HepG2 (cell line): ENCODE data around the gene DTYMK. TPM values are rescaled to one million over a fixed set of nuclear protein-coding genes. Genes with fewer than 3 reads are reported as not detected.

Source experiments
- BCLAF1 ChIP-seq: fragments of 450-650 bp; IDR thresholded peaks from 2 replicates; pipeline ENCODE4 v1.6.1; 2017; ENCODE audit warnings: mild to moderate bottlenecking
- HDAC1 ChIP-seq: sonication (generic); formaldehyde crosslinking; IDR thresholded peaks from 2 replicates; pipeline ENCODE4 v1.5.1; 2020; ENCODE audit warnings: mild to moderate bottlenecking, missing genetic modification reagents
- MAF1 ChIP-seq: sonication (generic); formaldehyde crosslinking; IDR thresholded peaks from 2 replicates; pipeline ENCODE4 v1.5.0; 2020; ENCODE audit warnings: missing genetic modification reagents, borderline replicate concordance
- MED1 ChIP-seq: sonication (generic); formaldehyde crosslinking; IDR thresholded peaks from 2 replicates; pipeline ENCODE4 v1.4.0; 2020; ENCODE audit warnings: missing genetic modification reagents
- RAD51 ChIP-seq: fragments of 450-650 bp; IDR thresholded peaks from 2 replicates; pipeline ENCODE4 v1.6.1; 2016; ENCODE audit warnings: borderline replicate concordance
- RFX5 ChIP-seq: IDR thresholded peaks from 2 replicates; pipeline ENCODE4 v1.6.1; 2011; ENCODE audit warnings: low read depth, low read length, improper control_type of control experiment
- RFXAP ChIP-seq: sonication (generic); formaldehyde crosslinking; IDR thresholded peaks from 2 replicates; pipeline ENCODE4 v1.4.0; 2020; ENCODE audit warnings: missing genetic modification reagents, borderline replicate concordance
- RORA ChIP-seq: sonication (generic); formaldehyde crosslinking; IDR thresholded peaks from 2 replicates; pipeline ENCODE4 v1.5.0; 2020; ENCODE audit warnings: mild to moderate bottlenecking, missing genetic modification reagents, moderate library complexity
- SYNCRIP ChIP-seq: fragments of 200-400 bp; formaldehyde crosslinking; IDR thresholded peaks from 2 replicates; pipeline ENCODE4 v1.6.1; 2018; ENCODE audit warnings: mild to moderate bottlenecking, low read depth, low read length; ENCODE audit not compliant: insufficient read depth
- TRIM24 ChIP-seq: sonication (generic); formaldehyde crosslinking; IDR thresholded peaks from 2 replicates; pipeline ENCODE4 v1.8.0; 2022; ENCODE audit warnings: mild to moderate bottlenecking, missing genetic modification reagents
- ZBTB33 ChIP-seq: sonication (generic); formaldehyde crosslinking; IDR thresholded peaks from 2 replicates; pipeline ENCODE4 v1.4.0; 2020; ENCODE audit warnings: missing genetic modification reagents
- ZFP36L2 ChIP-seq: sonication (generic); formaldehyde crosslinking; IDR thresholded peaks from 2 replicates; pipeline ENCODE4 v1.4.0; 2020; ENCODE audit warnings: missing genetic modification reagents
- ZNF12 ChIP-seq: sonication (generic); formaldehyde crosslinking; IDR thresholded peaks from 2 replicates; pipeline ENCODE4 v1.5.0; 2020; ENCODE audit warnings: missing genetic modification reagents
- ZNF282 ChIP-seq: fragments of 450-650 bp; IDR thresholded peaks from 2 replicates; pipeline ENCODE4 v1.6.1; 2018; ENCODE audit not compliant: partially characterized antibody
- ZNF335 ChIP-seq: sonication (generic); formaldehyde crosslinking; IDR thresholded peaks from 2 replicates; pipeline ENCODE4 v1.4.0; 2020; ENCODE audit warnings: missing genetic modification reagents
- ZNF431 ChIP-seq: sonication (generic); formaldehyde crosslinking; IDR thresholded peaks from 2 replicates; pipeline ENCODE4 v1.9.0; 2022; ENCODE audit warnings: missing genetic modification reagents, low read depth, mild to moderate bottlenecking, borderline replicate concordance
- ZNF512B ChIP-seq: sonication (generic); formaldehyde crosslinking; IDR thresholded peaks from 2 replicates; pipeline ENCODE4 v1.5.1; 2020; ENCODE audit warnings: missing genetic modification reagents, mild to moderate bottlenecking, borderline replicate concordance
- ZNF556 ChIP-seq: sonication (generic); formaldehyde crosslinking; IDR thresholded peaks from 2 replicates; pipeline ENCODE4 v1.4.0; 2020; ENCODE audit warnings: mild to moderate bottlenecking, missing genetic modification reagents, borderline replicate concordance
- ZNF605 ChIP-seq: sonication (generic); formaldehyde crosslinking; IDR thresholded peaks from 2 replicates; pipeline ENCODE4 v1.8.0; 2022; ENCODE audit warnings: mild to moderate bottlenecking, missing genetic modification reagents
- ZNF781 ChIP-seq: sonication (generic); formaldehyde crosslinking; IDR thresholded peaks from 2 replicates; pipeline ENCODE4 v1.5.1; 2020; ENCODE audit warnings: borderline replicate concordance, mild to moderate bottlenecking, missing genetic modification reagents; ENCODE audit errors: not compliant biosample characterization
- ZNF839 ChIP-seq: sonication (generic); formaldehyde crosslinking; IDR thresholded peaks from 2 replicates; pipeline ENCODE4 v1.4.0; 2020; ENCODE audit warnings: missing genetic modification reagents, mild to moderate bottlenecking, borderline replicate concordance
- polyA plus RNA-seq, 8 experiments: library from polyadenylated mRNA; depleted of rRNA in 3 of 8; stranded (reverse) in 7 of 8; unstranded in 1 of 8; fragments of >200 nt; fragmentation: Illumina TruSeq in 4 of 8; extraction: Trizol in 4 of 8; gene quantifications; 2 replicates each; pipeline versions ENCODE4 v1.2.1 to v1.2.3, GENCODE V29; 2011 to 2016; ENCODE audit warnings: low read depth in 4 of 8, missing spikeins in 1 of 8, mixed read lengths in 1 of 8; ENCODE audit not compliant: insufficient read depth in 1 of 8
- total RNA-seq, 5 experiments: library from RNA; depleted of rRNA; stranded (reverse); fragments of >200 nt; fragmentation: Illumina TruSeq; extraction: Trizol; gene quantifications; 2 replicates each; pipeline ENCODE4 v1.2.3, GENCODE V29; 2016; ENCODE audit warnings: low read depth in 1 of 5
- TF ChIP-seq, protein P1 (sequence below): sonication (generic); formaldehyde crosslinking; IDR thresholded peaks from 2 replicates; pipeline ENCODE4 v1.5.0; 2020; ENCODE audit warnings: missing genetic modification reagents, mild to moderate bottlenecking, borderline replicate concordance

Gene DTYMK
- total and polyA plus RNA-seq, 2 of the 13 experiments (the other 11 are each of a cell fraction or from before 2014, with no cell fraction given) = 57.5 to 134 TPM

DNA sequence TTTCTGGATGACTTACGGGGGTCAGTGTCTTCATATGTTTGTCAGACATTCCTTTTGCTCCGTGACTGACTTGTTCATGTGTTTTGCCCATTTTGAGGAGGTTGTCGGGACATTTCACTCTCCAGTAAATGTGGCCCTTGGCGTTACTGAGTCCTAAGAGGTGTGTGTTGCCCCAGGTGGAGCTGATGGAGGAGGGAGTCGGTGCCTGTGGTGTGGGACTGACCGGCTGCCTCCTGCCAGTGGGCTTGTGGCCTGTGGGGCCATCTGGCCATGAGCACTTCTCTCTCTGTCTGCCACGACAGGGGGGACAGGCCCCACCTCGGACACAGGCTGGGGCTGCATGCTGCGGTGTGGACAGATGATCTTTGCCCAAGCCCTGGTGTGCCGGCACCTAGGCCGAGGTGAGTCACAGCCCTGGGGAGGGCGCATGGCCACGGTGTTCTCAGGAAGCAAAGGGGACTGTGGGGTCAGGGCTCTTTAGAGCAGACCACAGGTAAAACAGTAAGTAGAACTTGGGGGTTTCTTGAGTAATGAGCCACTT lies 33.3 kb downstream of the DTYMK start (continued):
- TF ChIP-seq SYNCRIP (no peak), ZNF12 (CRISPR knock-in tag) (no peak), RFX5 (no peak), ZNF335 (CRISPR knock-in tag) (no peak), ZNF431 (CRISPR knock-in tag) (0 out of 2 replicates have a peak, but pooled peaks have one; percentile 17), MAF1 (CRISPR knock-in tag) (no peak), BCLAF1 (no peak), MED1 (peak; percentile 94), ZNF605 (CRISPR knock-in tag) (peak; percentile 67), TRIM24 (CRISPR knock-in tag) (no peak), RFXAP (0 out of 2 replicates have a peak, but pooled peaks have one; percentile 50), RORA (CRISPR knock-in tag) (no peak), ZBTB33 (CRISPR knock-in tag) (peak; percentile 66; the same call in 1 of the 2 replicates), HDAC1 (CRISPR knock-in tag) (peak; percentile 93), ZNF512B (no peak), ZNF781 (peak; percentile 59), ZNF282 (no peak), ZNF839 (CRISPR knock-in tag) (no peak; the same call in 1 of the 2 replicates), RAD51 (no peak), ZFP36L2 (CRISPR knock-in tag) (no peak), ZNF556 (CRISPR knock-in tag) (peak; percentile 88)
- TF ChIP-seq, protein P1, sequence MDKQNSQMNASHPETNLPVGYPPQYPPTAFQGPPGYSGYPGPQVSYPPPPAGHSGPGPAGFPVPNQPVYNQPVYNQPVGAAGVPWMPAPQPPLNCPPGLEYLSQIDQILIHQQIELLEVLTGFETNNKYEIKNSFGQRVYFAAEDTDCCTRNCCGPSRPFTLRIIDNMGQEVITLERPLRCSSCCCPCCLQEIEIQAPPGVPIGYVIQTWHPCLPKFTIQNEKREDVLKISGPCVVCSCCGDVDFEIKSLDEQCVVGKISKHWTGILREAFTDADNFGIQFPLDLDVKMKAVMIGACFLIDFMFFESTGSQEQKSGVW (CRISPR knock-in tag) = no peak
